ENCODE results near the gene CHN1.

DNA sequence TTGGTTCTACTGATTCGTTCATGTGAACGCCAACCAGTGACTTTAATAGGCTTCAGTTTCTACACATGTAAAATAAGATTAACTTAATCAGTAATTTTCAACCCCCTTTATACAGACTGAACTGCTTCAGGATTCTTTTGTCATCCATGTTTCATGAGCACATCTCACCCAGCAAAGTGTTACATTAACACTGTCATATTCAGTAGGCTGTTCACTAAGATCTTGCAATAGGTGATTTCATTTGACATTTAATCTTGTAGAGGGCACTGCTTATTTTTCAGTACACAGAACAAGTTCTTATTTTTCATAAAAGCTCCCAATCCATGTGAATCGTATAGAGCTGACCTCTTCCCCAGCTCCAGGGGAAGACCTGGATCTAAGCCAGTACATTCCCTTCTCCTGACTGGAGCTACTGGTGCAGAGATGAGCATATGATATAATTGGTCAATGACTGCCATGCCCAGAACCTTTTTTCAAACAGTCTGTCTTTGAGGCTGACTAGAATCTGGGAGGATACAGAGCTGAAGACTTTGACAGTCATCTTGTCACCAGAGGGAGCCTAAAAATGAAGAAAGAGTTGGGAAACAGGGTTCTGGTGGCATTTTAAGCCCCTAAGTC, 168.7 kb downstream of the CHN1 start:
- TF ChIP-seq CTCF (optimal IDR thresholded peaks at IDR 0.05 in 1 of 3, IDR thresholded peaks at IDR 0.05 in 1 of 3, conservative IDR thresholded peaks at IDR 0.05 in 1 of 3; ENCODE audit: extremely low read depth in 1 of 3, insufficient read depth in 2 of 3, low read length in 3 of 3), result no peak
- no peak for TF ChIP-seq EZH2 (IDR thresholded peaks at IDR 0.05; ENCODE audit: low read length)
